GM19238 (cell line): ENCODE results near the gene CDC6.

Source experiments
- DNase-seq: peaks from one replicate; pipeline ENCODE4 v3.0.0; 2011; ENCODE audit warnings: low spot score; ENCODE audit not compliant: insufficient read length

The CDC6 gene

GRCh38 chr17:40287494-40288369 lies at the start of gene CDC6:
Gene CDC6, plus strand, starts transcription at chr17:40287879. Its CDS starts 1,542 bp downstream, at chr17:40289421.
- DNase-seq: peak; percentile 89

- DNase-seq: no peak
These were observed 46.3 kb upstream of the CDC6 start for GRCh38 chr17:40241252-40241834.

- DNase-seq: no peak
These were observed 44.9 kb upstream of the CDC6 start for GRCh38 chr17:40242774-40243173.

DNA sequence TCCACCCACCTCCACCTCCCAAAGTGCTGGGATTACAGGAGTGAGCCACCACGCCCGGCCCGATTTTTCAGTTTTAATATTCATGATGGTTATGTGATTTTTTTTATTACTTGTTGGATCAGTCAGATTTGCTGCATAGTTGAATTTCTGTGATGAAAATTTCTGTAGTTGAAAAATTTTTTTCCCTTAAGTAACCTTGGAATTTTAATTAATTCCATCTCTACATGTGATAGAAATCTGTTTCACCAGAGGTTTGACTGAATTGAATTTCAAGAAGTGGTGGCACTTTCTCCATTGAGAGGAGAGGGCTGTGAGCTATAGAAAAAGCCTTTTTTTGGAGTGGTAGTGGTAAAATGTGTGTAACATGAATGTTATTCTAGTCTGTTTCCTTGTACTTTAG lies 43.9 kb upstream of the CDC6 start:
- DNase-seq: no peak

GRCh38 chr17:40244255-40244654 lies 43.4 kb upstream of the CDC6 start:
- no peak for DNase-seq

DNA sequence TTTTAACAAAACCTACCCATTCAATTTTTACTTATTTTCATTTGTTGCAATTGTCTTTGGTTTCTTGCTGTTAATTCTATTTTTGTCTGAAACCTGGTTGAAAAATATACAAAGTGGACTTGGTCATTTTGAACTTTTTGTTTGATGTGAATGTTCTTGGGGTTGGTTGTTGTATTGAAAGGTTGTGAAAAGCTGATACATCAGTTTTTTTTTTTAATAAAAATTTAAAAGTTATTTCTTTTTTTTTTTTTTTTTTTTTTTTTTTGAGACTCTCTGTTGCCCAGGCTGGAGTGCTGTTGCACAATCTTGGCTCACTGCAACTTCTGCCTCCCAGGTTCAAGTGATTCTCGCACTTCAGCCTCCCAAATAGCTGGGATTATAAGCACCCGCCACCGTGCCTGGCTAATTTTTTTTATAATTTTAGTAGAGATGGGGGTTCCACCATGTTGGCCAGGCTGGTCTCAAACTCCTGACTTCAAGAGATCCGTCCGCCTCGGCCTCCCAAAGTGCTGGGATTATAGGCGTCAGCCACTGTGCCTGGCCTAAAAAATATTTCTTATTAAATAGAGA lies 39.7 kb upstream of the CDC6 start:
- DNase-seq: no peak

DNA sequence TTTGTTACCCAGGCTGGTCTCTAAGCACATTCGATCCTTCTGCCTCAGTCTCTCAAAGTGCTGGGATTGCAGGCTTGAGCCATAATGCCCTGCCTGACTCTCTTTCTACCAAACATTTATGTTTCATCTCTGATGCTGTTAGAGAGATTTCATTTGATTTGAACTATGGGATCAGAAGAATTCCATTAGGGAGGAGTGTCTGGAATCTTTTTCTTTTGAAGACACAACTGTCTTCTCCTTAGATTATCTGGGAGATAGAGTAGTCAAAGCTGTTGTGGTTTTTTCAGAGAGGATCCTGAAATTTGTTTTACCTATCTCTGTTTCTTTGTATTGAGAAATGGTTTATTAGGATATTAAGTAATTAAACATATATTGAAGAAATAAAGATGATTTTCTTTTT lies 39.2 kb upstream of the CDC6 start:
- no peak for DNase-seq

- DNase-seq: no peak
These were observed 36.1 kb upstream of the CDC6 start for GRCh38 chr17:40251576-40251975.

DNA sequence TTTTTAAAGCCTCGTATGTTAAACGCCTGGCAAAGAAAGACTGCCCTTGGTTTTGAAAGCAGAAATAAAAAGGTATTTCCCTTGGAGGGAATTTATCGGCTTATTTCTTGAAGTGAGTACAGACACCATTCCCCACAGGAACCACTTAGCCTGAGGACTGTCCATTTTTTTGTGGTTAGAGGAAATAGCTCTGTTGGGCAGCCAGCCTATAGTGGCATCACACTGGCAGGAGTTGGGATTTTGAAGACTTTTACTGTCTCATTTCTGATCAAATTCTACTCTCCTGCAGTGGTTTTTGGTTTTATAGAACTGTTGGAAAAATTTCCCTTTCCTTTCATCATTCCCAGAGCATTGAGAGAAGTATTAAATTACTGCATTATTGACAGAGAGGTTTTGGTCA lies 34.1 kb upstream of the CDC6 start:
- no peak for DNase-seq

GRCh38 chr17:40259505-40259904 lies 28.2 kb upstream of the CDC6 start:
- DNase-seq: no peak

DNA sequence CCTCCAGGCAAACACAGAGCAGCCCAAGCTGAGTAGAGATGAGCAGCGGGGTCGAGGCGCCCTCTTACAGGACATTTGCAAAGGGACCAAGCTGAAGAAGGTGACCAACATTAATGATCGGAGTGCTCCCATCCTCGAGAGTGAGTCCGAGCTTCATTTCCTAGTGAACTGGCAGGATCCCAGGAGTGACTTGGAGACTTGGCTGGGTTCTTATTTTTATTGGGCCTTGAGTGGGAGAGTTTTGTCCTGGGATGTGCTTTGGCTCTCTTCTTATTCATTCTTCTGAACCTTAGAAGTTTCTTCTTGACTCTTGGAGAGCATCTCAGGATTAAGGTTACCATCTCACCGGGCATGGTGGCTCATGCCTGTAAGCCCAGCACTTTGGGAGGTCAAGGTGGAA lies 27.2 kb upstream of the CDC6 start:
- no peak for DNase-seq

GRCh38 chr17:40264458-40265185 lies 23.1 kb upstream of the CDC6 start:
- no peak for DNase-seq

DNA sequence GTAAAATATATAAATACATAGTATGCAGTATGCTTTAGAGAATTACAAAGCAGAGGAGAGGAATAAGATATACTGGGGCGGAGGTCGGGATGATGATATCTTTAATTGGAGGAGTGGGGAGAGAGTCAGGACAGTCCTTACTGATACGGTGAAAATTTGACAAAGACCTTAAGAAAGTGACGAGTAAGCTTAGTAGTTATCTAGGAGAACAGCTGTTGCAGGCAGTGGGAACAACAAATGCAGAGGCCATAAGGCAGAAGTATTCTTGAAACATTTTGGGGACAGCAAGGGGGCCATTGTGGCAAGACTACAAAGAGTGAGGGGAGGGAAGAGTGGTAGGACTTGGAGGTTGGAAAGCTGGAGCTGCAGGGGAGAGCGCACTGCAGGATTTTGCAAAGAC lies 22.3 kb upstream of the CDC6 start:
- no peak for DNase-seq

GRCh38 chr17:40266882-40267281 lies 20.8 kb upstream of the CDC6 start:
- DNase-seq: no peak

DNA sequence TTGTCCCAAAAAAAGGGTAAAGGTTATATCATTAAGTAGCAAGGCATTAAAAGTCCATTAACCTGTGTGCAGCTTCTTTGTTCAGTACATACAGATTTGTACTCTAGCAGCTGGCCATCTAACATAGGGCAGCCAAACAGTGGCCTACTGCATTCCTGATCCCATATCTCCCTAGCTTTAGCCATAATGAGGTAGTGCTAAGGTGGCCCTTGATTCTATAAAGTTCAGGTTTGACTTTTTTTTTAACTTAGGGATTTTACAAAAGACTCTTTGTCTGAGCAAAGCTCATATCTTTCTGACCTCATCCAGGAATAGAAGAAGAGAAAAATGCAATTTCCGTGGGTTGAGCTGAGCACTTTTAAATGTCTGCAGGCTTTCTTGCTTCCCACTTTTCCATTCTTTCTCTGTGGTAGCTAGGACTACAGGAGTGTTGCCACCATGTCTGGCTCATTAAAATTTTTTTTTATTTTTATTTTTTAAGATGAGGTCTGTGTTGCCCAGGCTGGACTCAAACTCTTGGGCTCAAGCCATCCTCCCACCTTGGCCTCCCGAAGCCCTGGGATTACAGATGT lies 19.5 kb upstream of the CDC6 start:
- DNase-seq: no peak

- no peak for DNase-seq
These were observed 9.3 kb upstream of the CDC6 start for GRCh38 chr17:40278414-40278813.

- DNase-seq: no peak
These were observed 8.3 kb upstream of the CDC6 start for GRCh38 chr17:40279402-40279801.

DNA sequence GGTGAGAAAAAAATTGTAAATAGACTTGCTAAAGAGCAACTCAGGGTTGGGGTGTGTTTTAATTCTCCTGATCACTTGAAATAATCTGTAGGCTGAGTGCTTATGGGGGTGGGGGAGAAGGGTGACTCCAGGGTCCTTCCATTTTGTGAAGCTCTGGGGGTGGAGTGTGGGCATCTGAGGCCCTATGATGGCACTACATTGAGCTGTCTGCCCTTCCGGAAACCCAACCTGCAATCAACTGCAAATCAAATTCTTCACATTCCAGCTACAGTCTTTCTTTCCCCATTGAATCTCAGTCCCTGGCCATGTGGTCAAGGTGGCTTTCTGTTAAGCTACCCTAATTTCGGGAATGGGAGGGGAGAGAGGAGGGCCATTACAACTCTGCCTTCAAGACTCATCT lies 6.0 kb upstream of the CDC6 start:
- DNase-seq: no peak

DNA sequence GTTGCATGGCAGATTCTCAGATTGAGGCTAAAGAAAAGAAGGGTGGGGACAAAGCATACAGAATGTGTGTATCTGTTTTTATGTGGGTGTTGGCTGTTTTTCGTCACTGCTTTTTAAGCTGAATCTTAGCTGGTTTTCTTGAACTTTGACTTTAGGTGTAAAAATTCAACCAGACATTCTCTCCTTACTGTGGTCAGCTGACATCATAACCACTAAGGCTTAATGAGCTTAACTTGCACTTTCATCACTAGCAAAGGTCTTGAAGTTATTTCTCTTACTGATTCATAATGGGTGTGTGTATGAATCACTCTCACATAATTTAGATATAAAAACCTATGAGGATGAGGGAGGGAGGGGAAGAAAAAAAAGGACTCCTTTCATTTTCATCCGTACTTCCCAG lies 4.0 kb upstream of the CDC6 start:
- no peak for DNase-seq

- no peak for DNase-seq
These were observed 3.5 kb upstream of the CDC6 start for GRCh38 chr17:40284085-40284713.

DNA sequence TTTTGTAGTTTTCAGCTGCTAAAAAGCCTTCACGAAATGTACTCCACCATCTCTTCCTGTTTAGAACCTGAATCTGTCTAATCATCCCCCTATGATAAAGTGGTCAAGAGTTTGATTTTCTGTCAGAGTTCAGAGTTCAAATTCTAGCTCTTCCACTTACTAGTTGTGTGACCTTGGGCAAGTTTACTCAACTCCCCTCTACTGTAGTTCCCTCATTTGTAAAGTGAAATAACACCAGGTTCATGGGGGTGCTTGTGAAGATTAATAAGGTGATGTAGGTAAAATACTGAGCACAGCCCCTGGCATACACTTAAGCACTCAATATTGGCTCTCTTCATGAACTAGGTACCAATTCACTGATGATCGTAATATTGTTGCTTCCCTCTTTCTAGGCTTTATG lies 1.2 kb upstream of the CDC6 start:
- DNase-seq: no peak
